AG04450 (cell line): ENCODE results near the gene PALMD. TPM values are rescaled to one million over a fixed set of nuclear protein-coding genes. Genes with fewer than 3 reads are reported as not detected.

Experiments
- CTCF ChIA-PET: fragments of 300-600, 350-600 bp; formaldehyde crosslinking; extraction: SDS; loops from one replicate; lab custom pipeline; 2022; ENCODE audit warnings: antibody characterized with exemption, inconsistent platforms; lab: Charles Lee
- POLR2A ChIA-PET: fragments of 350-600 bp; formaldehyde crosslinking; extraction: SDS; loops from one replicate; lab custom pipeline; 2021; ENCODE audit warnings: antibody characterized with exemption, inconsistent platforms; lab: Yijun Ruan, JAX
- DNase-seq: peaks from one replicate; pipeline ENCODE4 v3.0.0-alpha.2; 2011; ENCODE audit warnings: low read depth, low spot score
- H3K27ac ChIP-seq: one replicate; pipeline ENCODE4 v1.5.1; 2012; ENCODE audit warnings: low read depth, low read length, control low read depth
- H3K27me3 ChIP-seq: one replicate; pipeline ENCODE4 v1.6.0; 2012; ENCODE audit warnings: low read length; ENCODE audit not compliant: control insufficient read depth, insufficient read depth
- H3K4me3 ChIP-seq: 2 replicates; pipeline ENCODE4 v1.5.1; 2011; ENCODE audit warnings: mild to moderate bottlenecking, low read depth, low read length, control low read depth
- H3K9me3 ChIP-seq: 2 replicates; pipeline ENCODE4 v1.5.1; 2012; ENCODE audit warnings: low read length; ENCODE audit not compliant: control insufficient read depth, insufficient read depth
- polyA plus RNA-seq: library from polyadenylated mRNA; depleted of rRNA; stranded (reverse); fragments of >200 nt; gene quantifications from 2 replicates; pipeline ENCODE4 v1.2.3, GENCODE V29; 2011
- TF ChIP-seq, protein P1 (sequence below): IDR thresholded peaks from 2 replicates; pipeline ENCODE4 v1.5.1; 2011; ENCODE audit warnings: low read depth, low read length, control low read depth, inconsistent platforms

The PALMD gene
- polyA plus RNA-seq, 1 experiment = 0.37 TPM

GRCh38 chr1:99644279-99645004 is 1.5 kb upstream of the PALMD start:
- no peak overlapping the region for H3K4me3 ChIP-seq
- H3K27ac ChIP-seq = no peak overlapping the region
- CTCF ChIA-PET = interaction anchor here (1.2 kb wide), 1 partner anchor 164 kb away, joined by 3 read pairs; no protein-coding TSS in a partner anchor
- no peaks in the 10 kb centered on the region for H3K9me3 ChIP-seq
- POLR2A ChIA-PET = interaction anchor here (0.6 kb wide), 1 partner anchor 21 kb away, joined by 7 read pairs; no protein-coding TSS in a partner anchor
- H3K27me3 ChIP-seq = no peaks in the 10 kb centered on the region
- DNase-seq = no peak
- TF ChIP-seq, protein P1, sequence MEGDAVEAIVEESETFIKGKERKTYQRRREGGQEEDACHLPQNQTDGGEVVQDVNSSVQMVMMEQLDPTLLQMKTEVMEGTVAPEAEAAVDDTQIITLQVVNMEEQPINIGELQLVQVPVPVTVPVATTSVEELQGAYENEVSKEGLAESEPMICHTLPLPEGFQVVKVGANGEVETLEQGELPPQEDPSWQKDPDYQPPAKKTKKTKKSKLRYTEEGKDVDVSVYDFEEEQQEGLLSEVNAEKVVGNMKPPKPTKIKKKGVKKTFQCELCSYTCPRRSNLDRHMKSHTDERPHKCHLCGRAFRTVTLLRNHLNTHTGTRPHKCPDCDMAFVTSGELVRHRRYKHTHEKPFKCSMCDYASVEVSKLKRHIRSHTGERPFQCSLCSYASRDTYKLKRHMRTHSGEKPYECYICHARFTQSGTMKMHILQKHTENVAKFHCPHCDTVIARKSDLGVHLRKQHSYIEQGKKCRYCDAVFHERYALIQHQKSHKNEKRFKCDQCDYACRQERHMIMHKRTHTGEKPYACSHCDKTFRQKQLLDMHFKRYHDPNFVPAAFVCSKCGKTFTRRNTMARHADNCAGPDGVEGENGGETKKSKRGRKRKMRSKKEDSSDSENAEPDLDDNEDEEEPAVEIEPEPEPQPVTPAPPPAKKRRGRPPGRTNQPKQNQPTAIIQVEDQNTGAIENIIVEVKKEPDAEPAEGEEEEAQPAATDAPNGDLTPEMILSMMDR = no peak

DNA sequence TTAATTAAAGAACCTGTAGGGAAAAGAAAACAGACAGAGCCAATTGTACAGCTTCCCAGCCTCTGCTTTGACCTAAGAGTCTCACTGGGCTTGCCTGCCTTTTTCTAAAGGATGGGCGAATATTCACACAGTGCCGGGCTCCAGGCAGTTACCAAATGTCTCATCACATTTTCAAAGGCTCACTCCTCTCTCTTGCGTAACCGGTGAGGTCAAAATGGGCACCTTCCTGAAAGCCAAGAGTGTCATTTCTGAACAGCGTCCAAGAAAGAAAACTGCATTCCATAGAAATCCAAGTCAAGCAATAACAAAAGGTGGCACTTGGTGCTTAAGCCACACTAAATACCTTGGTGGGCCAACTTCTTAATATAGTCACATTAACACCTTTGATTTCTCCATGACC is 710 bp upstream of the PALMD start:
- TF ChIP-seq, protein P1 = no peak
- CTCF ChIA-PET = interaction anchor here (1.2 kb wide), 1 partner anchor 164 kb away, joined by 3 read pairs; no protein-coding TSS in a partner anchor
- POLR2A ChIA-PET = interaction anchor here (0.8 kb wide), 1 partner anchor 41 kb away, joined by 3 read pairs; no protein-coding TSS in a partner anchor
- H3K9me3 ChIP-seq = no peaks in the 10 kb centered on the region
- no peak overlapping the region for H3K4me3 ChIP-seq
- no peak for DNase-seq
- H3K27ac ChIP-seq = no peak overlapping the region
- H3K27me3 ChIP-seq = no peaks in the 10 kb centered on the region

- DNase-seq = no peak
- no peak overlapping the region for H3K27ac ChIP-seq
- no peaks in the 10 kb centered on the region for H3K27me3 ChIP-seq
- no peaks in the 10 kb centered on the region for H3K9me3 ChIP-seq
- CTCF ChIA-PET = interaction anchor here (1.4 kb wide), 1 partner anchor 39 kb away, joined by 4 read pairs; no protein-coding TSS in a partner anchor
- TF ChIP-seq, protein P1 = no peak
- H3K4me3 ChIP-seq = no peak overlapping the region
- POLR2A ChIA-PET = no interaction called here
Observed at GRCh38 chr1:99646868-99647267, 955 bp downstream of the PALMD start.

- ChIA-PET CTCF (interaction anchor here (1.4 kb wide), 1 partner anchor 38 kb away, joined by 4 read pairs; no protein-coding TSS in a partner anchor), POLR2A (no interaction called here)
- TF ChIP-seq, protein P1 = no peak
- no peak overlapping the region for H3K27ac ChIP-seq
- H3K27me3 ChIP-seq = no peaks in the 10 kb centered on the region
- no peak overlapping the region for H3K4me3 ChIP-seq
- DNase-seq = no peak
- no peaks in the 10 kb centered on the region for H3K9me3 ChIP-seq
Observed at GRCh38 chr1:99647490-99647889, 1.6 kb downstream of the PALMD start.

- POLR2A ChIA-PET = interaction anchor here (0.6 kb wide), 1 partner anchor 205 kb away, joined by 4 read pairs; no protein-coding TSS in a partner anchor
- no peaks in the 10 kb centered on the region for H3K9me3 ChIP-seq
- DNase-seq = no peak
- CTCF ChIA-PET = interaction anchor here (1.4 kb wide), 1 partner anchor 37 kb away, joined by 4 read pairs; no protein-coding TSS in a partner anchor
- TF ChIP-seq, protein P1 = no peak
- no peaks in the 10 kb centered on the region for H3K27me3 ChIP-seq
- H3K4me3 ChIP-seq = no peak overlapping the region
- H3K27ac ChIP-seq = no peak overlapping the region
Observed at GRCh38 chr1:99648107-99648506, 2.2 kb downstream of the PALMD start.
